HG02885 (cell line): ENCODE data around the gene SLC16A5.
"Not testable (repeated sequence)": the region's sequence is repeated elsewhere in the genome, so short reads cannot be mapped to it uniquely, and the experiment has no call there.

Source experiments
- ATAC-seq: cut with Tn5 transposase; IDR thresholded peaks from one replicate; pipeline ENCODE4 v1.9.1; 2021; ENCODE audit warnings: mild to moderate bottlenecking; ENCODE audit not compliant: unreplicated experiment, poor library complexity

The SLC16A5 gene

DNA sequence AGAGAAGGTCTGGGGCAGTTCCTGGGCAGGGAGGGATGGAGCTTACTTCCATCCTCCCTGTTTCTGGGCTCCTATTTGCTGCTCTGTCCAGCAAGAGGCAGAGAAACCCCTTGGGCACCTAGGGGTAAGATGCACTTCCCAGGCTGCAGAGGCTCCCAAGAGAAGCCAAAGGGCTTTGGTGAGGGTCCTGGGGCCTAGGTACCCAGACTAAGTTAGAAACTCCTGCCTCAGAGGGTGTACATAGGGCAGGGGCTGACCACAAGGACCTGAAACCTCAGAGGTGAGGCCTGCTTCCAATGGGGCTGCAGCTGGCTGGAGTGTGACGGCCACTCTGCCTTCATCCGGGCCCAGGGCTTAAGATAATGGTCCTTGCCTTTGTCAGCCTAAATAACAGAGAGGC lies 20.4 kb downstream of the SLC16A5 start:
- ATAC-seq: no peak

DNA sequence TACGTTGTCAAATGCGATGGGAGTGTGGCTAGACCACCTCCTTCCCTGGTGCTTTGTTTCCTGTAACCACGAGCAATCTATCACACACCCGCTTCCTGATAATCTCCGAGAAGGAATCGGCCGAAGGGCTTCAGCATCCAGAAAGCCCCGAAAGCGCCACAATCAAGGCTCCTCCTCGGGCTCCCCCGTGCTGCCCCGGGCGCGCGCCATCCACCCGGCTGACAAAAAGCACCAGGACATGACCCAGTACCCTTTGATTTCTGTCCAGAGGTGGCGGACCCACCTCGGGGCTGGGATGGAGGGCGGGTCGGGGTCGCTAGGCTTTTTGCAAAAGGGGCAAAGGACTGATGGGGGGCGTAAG lies 21.3 kb downstream of the SLC16A5 start:
- no peak for ATAC-seq

DNA sequence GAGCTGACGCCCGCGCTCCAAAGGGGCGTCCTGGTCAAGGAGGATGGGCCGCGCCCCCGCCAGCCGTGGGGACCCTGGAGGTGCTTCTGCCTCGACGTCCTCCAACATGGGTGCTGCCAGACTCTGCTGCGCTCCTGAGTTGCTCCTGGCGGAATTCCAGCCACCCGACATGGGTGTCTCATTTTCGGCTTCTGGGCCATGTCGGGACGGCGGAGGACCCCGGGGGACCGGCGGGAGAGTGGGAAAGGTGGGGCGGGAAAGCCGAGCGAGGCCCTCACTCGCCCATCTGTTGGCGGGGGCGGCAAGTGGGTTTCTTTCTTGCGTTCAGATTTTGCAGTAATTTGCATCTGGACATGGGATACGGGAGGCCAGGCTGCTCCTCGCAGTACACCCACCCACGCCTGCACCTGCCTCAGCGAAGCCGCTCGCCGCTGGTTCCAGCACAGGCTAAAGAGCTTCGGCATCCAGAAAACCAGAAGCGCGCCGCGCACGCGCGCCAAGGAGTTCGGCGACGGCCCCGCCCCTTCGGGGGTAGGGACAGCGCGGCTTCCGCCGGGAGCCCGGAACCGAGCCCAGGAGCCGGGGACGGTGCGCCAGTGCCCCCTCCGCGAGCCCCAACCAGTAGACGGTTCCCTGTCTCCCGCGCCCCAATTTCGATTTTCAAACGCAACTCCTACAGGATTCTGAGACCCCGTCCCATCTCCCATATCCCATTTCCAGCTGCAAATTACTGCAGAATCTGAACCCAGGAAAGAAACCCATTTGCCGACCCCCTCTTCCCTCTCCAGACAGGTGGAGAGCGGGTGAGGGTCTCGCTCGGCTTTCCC lies 21.9 kb downstream of the SLC16A5 start, which contains the start of gene ARMC7:
Gene ARMC7, plus strand, starts transcription at position 563 of the 827 bp plus-strand sequence. CDS start 320 bp downstream, outside the sequence.
- peak; percentile 79 for ATAC-seq

DNA sequence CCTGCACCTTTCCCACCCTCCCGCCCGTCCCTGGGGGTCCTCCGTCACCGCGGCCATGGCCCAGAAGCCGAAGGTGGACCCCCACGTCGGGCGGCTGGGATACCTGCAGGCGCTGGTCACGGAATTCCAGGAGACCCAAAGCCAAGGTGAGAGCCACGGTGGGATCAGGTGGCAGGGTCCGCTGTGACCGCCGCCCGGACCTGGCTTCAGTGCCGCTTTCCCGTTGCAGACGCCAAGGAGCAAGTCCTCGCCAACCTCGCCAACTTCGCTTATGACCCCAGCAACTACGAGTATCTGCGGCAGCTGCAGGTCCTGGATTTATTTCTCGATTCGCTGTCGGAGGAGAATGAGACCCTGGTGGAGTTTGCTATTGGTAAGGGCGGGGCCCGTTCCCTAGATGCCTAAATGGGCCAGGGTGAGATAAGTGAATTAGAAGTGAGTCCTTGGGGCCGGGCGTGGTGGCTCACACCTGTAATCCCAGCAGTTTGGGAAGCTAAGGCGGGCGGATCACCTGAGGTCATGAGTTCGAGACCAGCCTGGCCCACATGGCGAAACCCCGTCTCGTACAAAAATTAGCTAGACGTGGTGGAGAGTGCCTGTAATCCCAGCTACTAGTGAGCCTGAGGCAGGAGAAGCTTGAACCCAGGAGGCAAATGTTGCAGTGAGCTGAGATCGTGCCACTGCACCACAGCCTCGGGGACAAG lies 22.6 kb downstream of the SLC16A5 start:
- no peak for ATAC-seq

DNA sequence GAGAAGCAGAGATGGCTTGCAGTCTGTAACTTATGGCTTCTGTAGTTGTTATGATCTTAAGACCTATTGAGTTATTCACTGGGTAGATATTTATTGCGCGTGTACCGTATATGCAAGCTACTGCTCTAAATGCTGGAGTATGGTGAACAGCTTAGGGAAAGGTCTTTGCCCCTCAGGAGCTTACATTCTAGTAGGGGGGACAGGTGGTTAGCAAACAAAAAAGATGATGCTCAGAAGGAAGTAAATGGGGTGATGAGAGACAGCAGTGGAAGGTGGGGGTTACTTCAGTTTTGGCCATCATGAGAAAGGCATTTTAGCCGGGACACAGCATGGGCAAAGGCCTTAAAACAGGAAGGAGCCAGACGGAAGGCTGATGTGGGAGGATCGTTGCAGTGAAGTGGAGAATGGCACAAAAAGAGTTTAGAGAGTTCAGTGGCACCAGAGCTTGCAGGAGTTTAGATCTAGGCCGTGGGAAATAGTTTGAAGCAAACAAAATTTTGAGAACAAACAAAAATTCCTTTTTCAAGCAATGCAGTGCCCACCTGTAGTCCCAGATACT lies 24.1 kb downstream of the SLC16A5 start:
- ATAC-seq: no peak

DNA sequence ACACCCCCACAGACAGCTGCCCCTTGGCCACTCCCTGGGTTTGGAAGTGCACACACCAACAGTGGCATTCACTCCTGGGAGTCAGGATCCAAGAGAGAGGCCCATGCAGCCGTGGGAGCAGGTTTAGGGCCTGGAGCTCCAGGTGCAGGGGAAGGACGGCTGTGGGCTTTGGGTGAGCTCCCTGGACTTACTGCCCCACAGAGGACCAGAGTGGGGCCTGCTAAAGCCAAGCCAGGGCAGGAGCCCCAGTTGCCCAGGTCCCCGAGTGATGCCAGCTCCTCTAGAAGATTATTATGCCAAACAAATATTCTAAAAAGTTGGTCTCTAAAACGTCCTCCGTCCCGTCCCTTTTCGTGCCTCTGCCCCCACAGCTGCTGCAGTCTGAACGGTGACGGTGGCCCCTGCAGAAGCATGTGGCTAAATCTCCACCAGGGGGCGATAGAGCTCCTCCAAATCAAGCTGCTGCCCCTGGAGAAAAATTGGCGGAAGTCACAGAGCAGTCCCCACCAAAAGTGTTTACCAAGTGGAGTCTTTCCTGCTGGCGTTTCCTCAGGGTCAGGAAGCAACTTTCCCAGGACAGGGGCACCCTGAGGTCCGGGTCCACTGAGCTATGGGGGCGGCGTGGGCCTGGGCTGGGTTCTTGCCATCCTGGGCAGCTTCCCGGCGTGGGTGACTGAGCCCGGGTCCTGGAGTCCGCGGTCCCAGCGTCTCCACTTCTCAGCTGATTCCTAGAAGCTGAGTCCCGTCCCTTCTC lies 26.2 kb downstream of the SLC16A5 start:
- peak; percentile 52 for ATAC-seq

DNA sequence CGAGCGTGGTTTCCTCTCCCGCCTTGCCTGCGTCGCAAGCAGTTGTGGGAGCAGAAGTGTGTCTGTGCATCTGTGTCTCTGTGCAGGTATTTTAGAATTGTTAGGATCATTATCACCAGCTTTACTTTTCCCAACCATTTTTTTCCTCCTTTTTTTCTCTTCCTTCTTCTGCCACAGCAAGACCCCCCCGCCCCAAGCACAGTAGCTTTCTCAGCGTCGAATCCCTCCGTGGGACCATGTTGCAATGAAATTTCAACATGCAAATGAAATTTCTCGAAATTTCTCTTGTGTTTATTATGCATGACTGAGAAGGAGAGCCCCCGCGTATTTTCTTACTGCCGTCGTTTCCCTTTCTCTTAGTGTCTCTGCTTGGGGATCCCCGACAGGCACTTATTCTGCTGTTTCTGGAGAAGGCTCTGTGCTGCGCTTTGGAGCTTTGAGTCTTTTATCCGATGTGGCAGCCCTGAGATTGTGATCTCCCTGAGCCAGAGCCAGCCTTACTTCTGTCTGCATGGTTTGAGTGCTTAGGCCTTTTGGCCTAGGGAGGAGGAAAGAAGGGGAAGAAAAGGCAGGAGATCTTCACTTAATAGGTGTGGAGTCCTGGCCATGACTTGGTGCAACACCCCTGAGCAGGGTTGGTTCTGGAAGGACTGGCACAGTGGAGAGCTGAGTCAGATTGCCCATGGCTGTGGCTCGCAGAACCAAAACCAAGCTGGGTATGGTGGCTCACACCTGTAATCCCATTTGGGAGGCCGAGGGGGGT lies 27.0 kb downstream of the SLC16A5 start:
- no peak for ATAC-seq

DNA sequence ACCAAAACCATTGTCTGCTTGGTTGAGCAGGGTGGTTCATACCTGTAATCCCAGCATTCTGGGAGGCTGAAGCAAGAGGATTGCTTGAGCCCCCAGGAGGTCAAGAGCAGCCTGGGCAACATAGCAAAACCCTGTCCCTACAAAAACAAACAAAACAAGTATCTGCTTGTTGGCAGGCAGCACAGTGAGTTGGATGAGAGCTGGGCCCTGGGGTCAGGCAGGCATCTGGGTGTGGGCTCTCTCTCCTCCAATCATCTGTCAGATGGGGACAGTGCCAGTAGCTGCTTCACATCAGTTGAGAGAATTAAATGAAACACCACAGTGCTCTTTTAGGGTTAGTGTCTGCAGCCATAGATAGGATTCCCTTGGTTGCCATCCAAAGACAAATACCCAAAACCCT lies 27.8 kb downstream of the SLC16A5 start:
- ATAC-seq: no peak

DNA sequence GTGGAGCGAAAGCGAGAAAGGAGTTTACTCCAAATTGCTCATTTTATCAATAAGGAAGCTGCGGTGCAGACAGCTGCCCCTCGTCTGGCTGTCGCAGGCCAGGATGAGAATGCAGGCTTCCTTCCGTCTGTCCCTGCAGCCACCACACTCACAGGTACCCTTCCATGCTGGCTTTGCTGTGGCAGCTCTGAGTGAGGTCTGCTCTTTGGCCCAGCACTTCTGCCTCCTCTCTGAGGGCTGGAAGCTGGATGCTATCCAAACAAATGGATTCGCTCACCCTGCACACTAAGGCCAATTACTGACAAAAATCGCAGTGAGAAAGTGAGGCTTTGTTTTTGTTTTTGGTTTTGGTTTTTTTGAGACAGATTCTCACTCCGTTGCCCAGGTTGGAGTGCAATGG lies 29.0 kb downstream of the SLC16A5 start:
- no peak for ATAC-seq

DNA sequence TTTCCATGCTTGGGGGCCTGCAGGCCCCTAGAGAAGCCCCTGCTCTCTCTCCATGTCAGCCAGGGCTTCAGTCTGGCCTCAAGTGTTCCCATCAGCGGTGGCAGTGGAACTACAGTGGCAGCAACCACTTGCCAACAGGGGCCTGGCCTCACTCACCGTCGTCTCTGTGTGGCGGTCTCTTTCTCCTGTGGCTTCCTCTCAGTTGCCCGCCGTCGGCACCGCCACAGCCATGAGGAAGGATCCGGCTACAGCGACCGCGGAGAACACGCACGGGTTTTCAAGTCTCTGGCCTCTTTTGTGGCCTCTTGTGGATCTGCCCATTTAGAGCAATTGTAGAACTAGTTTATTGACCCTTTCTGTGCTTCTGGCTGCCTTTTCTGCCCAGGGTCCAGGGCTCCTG lies 30.6 kb downstream of the SLC16A5 start:
- no peak for ATAC-seq

DNA sequence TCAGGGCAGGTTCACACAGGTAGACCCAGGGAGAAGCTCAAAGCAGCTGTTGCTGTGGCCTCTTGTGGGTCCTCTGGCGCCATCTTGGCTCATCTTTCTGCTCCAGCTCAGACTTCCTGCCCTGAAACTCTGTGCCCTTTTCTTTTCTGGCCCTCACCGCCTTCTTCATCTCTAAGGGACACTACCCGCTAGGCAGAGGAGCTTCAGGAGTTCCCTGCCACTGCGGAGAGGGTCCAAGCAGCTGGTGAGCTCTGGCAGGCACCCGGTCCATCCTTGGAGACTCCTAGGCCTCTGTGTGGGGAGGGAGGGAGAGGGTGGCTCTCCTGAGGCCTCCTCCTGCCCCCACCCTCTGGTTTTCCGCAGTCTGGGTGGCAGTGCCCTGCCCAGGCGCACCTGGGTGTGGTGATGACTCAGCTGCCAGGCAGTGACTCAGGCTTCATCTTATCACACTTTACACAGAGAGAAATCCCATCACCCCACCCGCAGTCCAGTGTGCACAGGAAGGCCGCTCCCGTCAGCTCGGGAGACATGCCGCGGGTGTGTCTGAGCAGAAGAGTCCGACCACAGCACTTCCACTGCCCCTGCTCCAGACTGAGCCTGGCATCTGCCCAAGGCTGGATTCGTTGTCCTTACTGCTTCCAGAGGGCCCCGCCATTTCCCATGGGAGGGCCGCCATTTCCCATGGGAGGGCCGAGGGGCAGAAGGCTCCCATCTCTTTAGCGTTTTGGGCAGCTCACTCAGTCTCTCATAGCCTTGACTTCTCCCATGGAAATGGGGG lies 36.5 kb downstream of the SLC16A5 start:
- ATAC-seq: no peak

DNA sequence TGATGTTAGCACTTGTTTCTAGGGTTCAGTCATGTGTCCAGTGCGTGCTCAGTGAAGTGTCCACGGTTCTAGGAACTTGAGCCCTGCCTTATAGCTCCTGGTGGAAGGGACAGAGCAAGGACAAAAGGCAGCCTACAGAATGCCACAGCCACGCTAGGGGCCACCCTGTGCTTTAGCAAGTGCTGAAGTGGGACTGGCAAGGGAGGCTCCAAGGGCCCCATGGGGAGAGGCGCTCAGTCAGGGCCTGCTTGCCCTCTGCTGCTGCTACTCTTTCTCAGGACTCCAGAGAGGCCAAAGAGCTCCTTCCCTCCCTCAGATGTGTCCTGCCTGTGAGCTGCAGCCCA lies 37.0 kb downstream of the SLC16A5 start:
- ATAC-seq: no peak

DNA sequence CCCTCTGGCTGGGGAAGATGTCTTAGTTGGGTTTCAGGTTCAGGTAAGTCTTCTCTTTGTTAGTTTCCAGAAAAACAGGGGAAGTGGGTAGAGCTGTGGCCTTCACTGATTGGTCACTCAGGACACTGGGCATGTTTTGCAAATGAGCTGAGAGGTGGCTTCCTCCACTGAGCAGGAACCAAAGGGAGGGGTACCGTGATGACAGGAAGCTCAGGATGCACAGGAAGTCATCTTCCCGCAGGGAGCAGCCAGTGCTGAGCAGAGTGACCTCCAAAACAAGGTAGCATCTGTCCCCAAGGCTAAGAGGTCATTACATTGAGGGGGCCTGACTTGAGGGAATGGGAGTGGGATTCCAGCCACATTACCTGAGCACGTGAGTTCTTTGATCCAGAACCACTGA lies 38.2 kb downstream of the SLC16A5 start:
- ATAC-seq: no peak

DNA sequence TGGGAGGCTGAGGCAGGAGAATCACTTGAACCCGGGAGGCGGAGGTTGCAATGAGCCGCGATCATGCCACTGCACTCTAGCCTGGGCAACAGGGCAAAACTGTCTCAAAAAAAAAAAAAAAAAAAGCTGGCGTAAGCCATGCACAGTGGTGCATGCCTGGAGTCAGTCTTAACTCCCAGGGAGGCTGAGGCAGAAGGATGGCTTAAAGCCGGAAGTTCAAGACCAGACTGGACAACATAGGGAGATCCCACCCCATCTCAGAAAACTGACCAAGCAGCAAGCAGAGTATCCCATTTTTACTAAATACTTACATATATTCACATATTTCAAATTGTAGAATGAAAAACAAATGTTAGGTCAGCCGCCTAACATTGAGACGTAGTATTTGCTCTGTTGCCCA lies 39.2 kb downstream of the SLC16A5 start:
- no peak for ATAC-seq

DNA sequence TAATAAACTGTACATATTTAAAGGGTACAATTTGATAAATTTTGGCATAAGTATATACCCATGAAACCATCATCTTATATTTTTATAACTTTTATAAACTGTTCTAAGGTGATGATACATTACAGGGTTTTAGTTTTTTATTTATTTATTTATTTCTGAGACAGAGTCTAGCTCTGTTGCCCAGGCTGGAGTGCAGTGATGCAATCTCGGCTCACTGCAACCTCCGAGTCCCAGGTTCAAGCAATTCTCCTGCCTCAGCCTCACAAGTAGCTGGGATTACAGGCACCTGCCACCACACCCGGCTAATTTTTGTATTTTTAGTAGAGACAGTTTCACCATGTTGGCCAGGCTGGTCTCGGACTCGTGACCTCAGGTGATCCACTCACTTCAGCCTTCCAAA lies 40.2 kb downstream of the SLC16A5 start:
- not testable (repeated sequence) for ATAC-seq

DNA sequence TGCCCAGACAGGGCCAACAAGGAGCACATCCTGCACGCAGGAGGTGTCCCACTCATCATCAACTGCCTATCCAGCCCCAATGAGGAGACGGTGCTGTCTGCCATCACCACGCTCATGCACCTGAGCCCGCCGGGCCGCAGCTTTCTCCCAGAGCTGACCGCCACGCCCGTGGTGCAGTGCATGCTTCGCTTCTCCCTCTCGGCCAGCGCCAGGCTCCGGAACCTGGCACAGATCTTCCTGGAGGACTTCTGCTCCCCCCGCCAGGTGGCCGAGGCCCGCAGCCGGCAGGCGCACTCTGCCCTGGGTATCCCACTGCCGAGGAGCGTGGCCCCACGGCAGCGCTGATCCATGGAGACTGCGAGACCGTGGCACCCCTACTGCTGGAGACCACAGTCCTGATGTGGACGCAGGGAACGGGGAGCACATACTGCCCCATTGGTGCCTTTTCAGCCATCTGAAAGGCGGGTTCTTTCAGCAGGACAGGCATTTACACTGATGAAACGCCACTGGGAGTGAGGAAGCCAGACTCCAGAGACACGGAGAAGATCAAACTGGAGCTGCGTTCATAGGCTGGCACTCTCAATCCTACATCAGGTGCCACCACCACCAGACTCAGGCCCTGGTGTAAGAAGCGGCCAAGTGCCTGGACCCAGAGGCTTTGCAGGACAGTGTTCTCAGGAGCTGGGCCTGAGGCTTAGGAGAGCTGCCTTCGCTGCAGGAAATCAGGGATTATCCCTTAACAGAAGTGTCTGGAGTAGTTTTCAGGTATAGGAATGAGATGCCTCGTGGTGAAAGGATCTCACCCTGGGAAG lies 41.1 kb downstream of the SLC16A5 start:
- ATAC-seq: no peak

DNA sequence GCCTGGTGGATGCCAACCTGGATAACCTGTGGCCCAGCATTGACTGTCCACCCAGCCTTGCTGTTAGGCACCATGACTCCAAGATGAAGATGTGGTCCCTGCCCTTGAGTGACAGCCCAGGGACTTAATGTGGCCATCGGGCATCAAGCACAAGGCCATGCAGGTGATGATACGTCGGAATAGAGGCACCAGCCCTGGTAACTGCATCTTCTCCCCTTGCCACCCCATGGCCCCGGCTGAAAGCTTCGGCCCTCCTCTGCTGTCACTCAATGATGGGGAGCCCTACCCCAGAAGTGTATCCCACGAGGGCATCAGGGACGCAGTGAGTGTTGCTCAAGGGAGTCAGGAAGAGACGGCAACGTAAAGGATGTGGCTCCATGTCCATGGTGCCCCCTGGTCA lies 41.8 kb downstream of the SLC16A5 start:
- ATAC-seq: no peak

DNA sequence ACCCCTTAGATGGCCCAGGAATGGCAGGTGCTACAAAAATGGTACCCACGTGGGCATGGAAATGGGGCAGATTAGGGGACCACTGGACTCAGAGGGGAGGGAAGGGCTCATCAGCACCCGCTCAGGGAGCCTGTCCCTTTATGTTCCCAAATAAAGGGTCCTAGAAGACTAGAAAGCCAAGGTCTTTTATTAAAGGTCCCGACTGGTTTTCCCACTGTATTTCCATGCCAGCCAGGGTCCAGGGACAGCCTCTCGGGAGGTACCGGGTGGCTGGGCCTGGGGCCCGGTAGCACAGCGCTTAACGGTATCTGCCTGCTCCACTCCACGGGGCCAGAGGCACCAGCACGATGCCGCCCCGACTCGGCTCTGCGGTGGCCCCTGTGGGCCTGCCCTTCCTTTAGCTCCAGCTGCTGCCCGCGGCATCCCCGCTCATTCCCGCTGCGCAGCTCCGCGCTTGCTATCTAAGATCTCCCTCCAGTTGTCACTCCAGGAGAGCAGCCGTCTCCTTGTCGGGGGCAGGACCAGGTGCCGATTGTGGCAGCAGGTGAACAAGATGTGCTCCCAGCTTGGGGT lies 42.4 kb downstream of the SLC16A5 start:
- ATAC-seq: no peak
